IMR-90 (cell line): ENCODE measurements around the gene ILF3.

Experiments
- BHLHE40 ChIP-seq: fragments of 150-350 bp; IDR thresholded peaks from 2 replicates; pipeline ENCODE4 v1.6.1; 2016; ENCODE audit warnings: mild to moderate bottlenecking, low read depth, low read length
- CEBPB ChIP-seq: IDR thresholded peaks from 2 replicates; pipeline ENCODE4 v1.6.1; 2012; ENCODE audit warnings: low read depth, low read length, improper control_type of control experiment
- MAFK ChIP-seq: IDR thresholded peaks from 2 replicates; pipeline ENCODE4 v1.6.1; 2012; ENCODE audit warnings: low read depth, low read length, improper control_type of control experiment
- MAZ ChIP-seq: IDR thresholded peaks from 2 replicates; pipeline ENCODE4 v1.6.1; 2012; ENCODE audit warnings: low read depth, mild to moderate bottlenecking, low read length, improper control_type of control experiment, moderate library complexity, borderline replicate concordance
- MXI1 ChIP-seq: IDR thresholded peaks from 2 replicates; pipeline ENCODE4 v1.6.1; 2012; ENCODE audit warnings: low read depth, mild to moderate bottlenecking, low read length, moderate library complexity, borderline replicate concordance
- NFE2L2 ChIP-seq: fragments of 150-350 bp; IDR thresholded peaks from 2 replicates; pipeline ENCODE4 v1.6.1; 2016; ENCODE audit warnings: low read depth, mild to moderate bottlenecking, low read length
- POLR2A ChIP-seq: IDR thresholded peaks from 2 replicates; pipeline ENCODE4 v1.6.1; 2012; ENCODE audit warnings: mild to moderate bottlenecking, low read depth, low read length
- RAD21 ChIP-seq: IDR thresholded peaks from 2 replicates; pipeline ENCODE4 v1.6.1; 2012; ENCODE audit warnings: low read length, improper control_type of control experiment
- RFX5 ChIP-seq: IDR thresholded peaks from 2 replicates; pipeline ENCODE4 v1.8.0; 2012; ENCODE audit warnings: low read depth, mild to moderate bottlenecking, low read length, moderate library complexity
- TF ChIP-seq, protein P1 (sequence below): conservative IDR thresholded peaks from 2 replicates; pipeline ENCODE4 v1.5.1; 2012; ENCODE audit warnings: mild to moderate bottlenecking, low read depth, low read length, improper control_type of control experiment
- TF ChIP-seq, protein P2 (sequence below): fragments of 150-350 bp; IDR thresholded peaks from 2 replicates; pipeline ENCODE4 v1.6.1; 2016; ENCODE audit warnings: low read depth, mild to moderate bottlenecking, low read length, moderate library complexity, borderline replicate concordance

DNA sequence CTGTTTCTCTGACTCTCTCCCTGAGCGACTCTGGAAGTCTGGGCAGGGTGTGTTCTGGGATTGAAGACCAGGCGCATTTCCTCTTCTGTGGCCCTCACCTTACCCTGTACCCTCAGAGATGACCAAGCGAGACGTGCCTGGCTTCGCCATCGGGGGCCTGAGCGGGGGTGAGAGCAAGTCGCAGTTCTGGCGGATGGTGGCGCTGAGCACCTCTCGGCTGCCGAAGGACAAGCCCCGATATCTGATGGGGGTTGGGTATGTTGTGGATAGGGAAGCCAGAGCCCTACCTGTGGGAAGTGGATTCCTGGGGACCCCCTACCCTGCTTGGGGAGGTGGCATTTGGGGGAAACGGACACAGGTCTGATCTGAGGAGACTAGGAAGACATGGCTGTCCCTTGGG, 57.9 kb downstream of the ILF3 start:
- TF ChIP-seq, protein P1, sequence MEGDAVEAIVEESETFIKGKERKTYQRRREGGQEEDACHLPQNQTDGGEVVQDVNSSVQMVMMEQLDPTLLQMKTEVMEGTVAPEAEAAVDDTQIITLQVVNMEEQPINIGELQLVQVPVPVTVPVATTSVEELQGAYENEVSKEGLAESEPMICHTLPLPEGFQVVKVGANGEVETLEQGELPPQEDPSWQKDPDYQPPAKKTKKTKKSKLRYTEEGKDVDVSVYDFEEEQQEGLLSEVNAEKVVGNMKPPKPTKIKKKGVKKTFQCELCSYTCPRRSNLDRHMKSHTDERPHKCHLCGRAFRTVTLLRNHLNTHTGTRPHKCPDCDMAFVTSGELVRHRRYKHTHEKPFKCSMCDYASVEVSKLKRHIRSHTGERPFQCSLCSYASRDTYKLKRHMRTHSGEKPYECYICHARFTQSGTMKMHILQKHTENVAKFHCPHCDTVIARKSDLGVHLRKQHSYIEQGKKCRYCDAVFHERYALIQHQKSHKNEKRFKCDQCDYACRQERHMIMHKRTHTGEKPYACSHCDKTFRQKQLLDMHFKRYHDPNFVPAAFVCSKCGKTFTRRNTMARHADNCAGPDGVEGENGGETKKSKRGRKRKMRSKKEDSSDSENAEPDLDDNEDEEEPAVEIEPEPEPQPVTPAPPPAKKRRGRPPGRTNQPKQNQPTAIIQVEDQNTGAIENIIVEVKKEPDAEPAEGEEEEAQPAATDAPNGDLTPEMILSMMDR, result no peak
- TF ChIP-seq CEBPB (no peak), BHLHE40 (no peak), POLR2A (no peak), RAD21 (no peak), NFE2L2 (no peak), MAFK (no peak), RFX5 (no peak), MAZ (no peak), MXI1 (no peak)
- TF ChIP-seq, protein P2, sequence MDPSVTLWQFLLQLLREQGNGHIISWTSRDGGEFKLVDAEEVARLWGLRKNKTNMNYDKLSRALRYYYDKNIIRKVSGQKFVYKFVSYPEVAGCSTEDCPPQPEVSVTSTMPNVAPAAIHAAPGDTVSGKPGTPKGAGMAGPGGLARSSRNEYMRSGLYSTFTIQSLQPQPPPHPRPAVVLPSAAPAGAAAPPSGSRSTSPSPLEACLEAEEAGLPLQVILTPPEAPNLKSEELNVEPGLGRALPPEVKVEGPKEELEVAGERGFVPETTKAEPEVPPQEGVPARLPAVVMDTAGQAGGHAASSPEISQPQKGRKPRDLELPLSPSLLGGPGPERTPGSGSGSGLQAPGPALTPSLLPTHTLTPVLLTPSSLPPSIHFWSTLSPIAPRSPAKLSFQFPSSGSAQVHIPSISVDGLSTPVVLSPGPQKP, result no peak
